OCI-LY7 (cell line): ENCODE data around the gene GGA1. TPM values are rescaled to one million over a fixed set of nuclear protein-coding genes. Genes with fewer than 3 reads are reported as not detected.

ENCODE experiments used
- BruUV-seq: library from RNA; stranded (reverse); fragments of 400-500 nt; replicated peaks from 2 replicates; lab custom pipeline; 2021; lab: Mats Ljungman, UMichigan
- CTCF ChIA-PET: fragments of 300-600 bp; sonication (Branson Sonifier 250); formaldehyde crosslinking; loops from one replicate; lab custom pipeline; 2022; ENCODE audit warnings: antibody characterized with exemption; ENCODE audit not compliant: unreplicated experiment; lab: Charles Lee
- POLR2A ChIA-PET: fragments of 300-600 bp; sonication (Branson Sonifier 250); formaldehyde crosslinking; loops from one replicate; lab custom pipeline; 2022; ENCODE audit warnings: antibody characterized with exemption; lab: Charles Lee
- DNase-seq: peaks from one replicate; pipeline ENCODE4 v3.0.0-alpha.2; 2015; ENCODE audit warnings: low spot score
- H2AFZ ChIP-seq: fragments of 200-600 bp; sonication (generic), shearing (Covaris generic); 2 replicates; pipeline ENCODE4 v1.6.1; 2014; ENCODE audit warnings: mild to moderate bottlenecking, antibody characterized with exemption, low read length, moderate library complexity
- H3K27ac ChIP-seq: fragments of 200-600 bp; sonication (generic); 2 replicates; pipeline ENCODE4 v1.5.1; 2014; ENCODE audit warnings: mixed run types, low read depth, mild to moderate bottlenecking, moderate library complexity, low read length, inconsistent platforms; ENCODE audit not compliant: poor library complexity, severe bottlenecking
- H3K36me3 ChIP-seq: fragments of 200-600 bp; sonication (generic); 2 replicates; pipeline ENCODE4 v1.6.1; 2014; ENCODE audit warnings: mild to moderate bottlenecking, antibody characterized with exemption, low read length, moderate library complexity, mixed read lengths; ENCODE audit not compliant: insufficient read depth
- H3K4me1 ChIP-seq: fragments of 200-600 bp; sonication (generic); 2 replicates; pipeline ENCODE4 v1.5.1; 2014; ENCODE audit warnings: mild to moderate bottlenecking, low read length; ENCODE audit not compliant: insufficient read depth, poor library complexity, severe bottlenecking
- H3K4me2 ChIP-seq: fragments of 200-600 bp; sonication (generic); 2 replicates; pipeline ENCODE4 v1.6.1; 2014; ENCODE audit warnings: mild to moderate bottlenecking, low read length
- H3K4me3 ChIP-seq: fragments of 200-600 bp; sonication (generic); 2 replicates; pipeline ENCODE4 v1.5.1; 2014; ENCODE audit warnings: mild to moderate bottlenecking, low read depth, low read length; ENCODE audit not compliant: poor library complexity, severe bottlenecking
- H3K79me2 ChIP-seq: fragments of 200-600 bp; sonication (generic); 2 replicates; pipeline ENCODE4 v1.6.1; 2016; ENCODE audit warnings: low read depth, mild to moderate bottlenecking, low read length, moderate library complexity, mixed read lengths; ENCODE audit not compliant: insufficient read depth
- H3K9me2 ChIP-seq: fragments of 200-600 bp; sonication (generic); 2 replicates; pipeline ENCODE4 v1.6.1; 2016; ENCODE audit warnings: mild to moderate bottlenecking, low read length, mixed read lengths; ENCODE audit not compliant: insufficient read depth
- H3K9me3 ChIP-seq: fragments of 200-600 bp; sonication (generic); 2 replicates; pipeline ENCODE4 v1.6.1; 2014; ENCODE audit warnings: mild to moderate bottlenecking, mixed run types, low read length, mixed read lengths
- H4K20me1 ChIP-seq: fragments of 200-600 bp; sonication (generic); 2 replicates; pipeline ENCODE4 v1.6.1; 2014; ENCODE audit warnings: mild to moderate bottlenecking, antibody characterized with exemption, low read length, moderate library complexity, mixed read lengths; ENCODE audit not compliant: insufficient read depth
- EZH2phosphoT487 ChIP-seq: fragments of 200-600 bp; sonication (generic); IDR thresholded peaks from 2 replicates; pipeline ENCODE4 v1.6.1; 2018; ENCODE audit warnings: low read depth, borderline replicate concordance, mild to moderate bottlenecking, mixed run types, antibody characterized with exemption, low read length, moderate library complexity, mixed read lengths
- intact Hi-C: fragments of 100-400 bp; cut with micrococcal nuclease; formaldehyde crosslinking; loops from one replicate; pipeline ENCODE4 v1.10.0; 2022; ENCODE audit not compliant: unreplicated experiment
- total RNA-seq, 2 experiments: library from RNA; depleted of rRNA in 1 of 2; stranded (reverse); fragments of >200 nt in 1 of 2; shearing (Covaris generic) in 1 of 2; gene quantifications; 2 replicates each; pipeline ENCODE4 v1.2.3, GENCODE V29; 2014 to 2022
- TF ChIP-seq, protein P1 (sequence below): fragments of 200-600 bp; sonication (generic); conservative IDR thresholded peaks from 2 replicates; pipeline ENCODE4 v1.5.1; 2014; ENCODE audit warnings: mild to moderate bottlenecking, antibody characterized with exemption, low read length, moderate library complexity, mixed read lengths

Gene GGA1
- total RNA-seq, 2 experiments from 2014 or later, result 127 to 172 TPM

DNA sequence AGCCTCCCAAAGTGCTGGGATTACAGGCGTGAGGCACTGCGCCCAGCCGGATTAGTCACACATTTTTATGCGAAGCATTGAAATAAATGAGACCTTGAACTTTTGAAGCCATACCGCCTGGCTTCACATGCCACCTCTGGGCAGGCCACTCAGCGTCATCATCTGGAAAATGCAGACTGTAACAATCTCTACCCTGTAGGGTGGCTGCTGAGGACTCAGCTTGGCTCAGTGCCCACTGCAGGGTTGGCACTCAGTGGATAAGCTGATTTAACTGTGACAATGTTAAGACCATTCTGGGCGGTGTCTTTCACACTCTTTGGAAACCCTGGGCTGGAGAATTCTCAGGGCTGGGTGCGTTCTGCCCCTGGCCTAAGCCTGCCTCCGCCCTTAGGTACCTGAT is 39.3 kb downstream of the GGA1 start:
- no peak for DNase-seq
- POLR2A ChIA-PET, result interaction anchor here (1.1 kb wide), 1 partner anchor 9 kb away, joined by 3 read pairs; no protein-coding TSS in a partner anchor
- H4K20me1 ChIP-seq, result no peaks in the 10 kb centered on the region
- no peak overlapping the region for H3K4me3 ChIP-seq
- TF ChIP-seq, protein P1, sequence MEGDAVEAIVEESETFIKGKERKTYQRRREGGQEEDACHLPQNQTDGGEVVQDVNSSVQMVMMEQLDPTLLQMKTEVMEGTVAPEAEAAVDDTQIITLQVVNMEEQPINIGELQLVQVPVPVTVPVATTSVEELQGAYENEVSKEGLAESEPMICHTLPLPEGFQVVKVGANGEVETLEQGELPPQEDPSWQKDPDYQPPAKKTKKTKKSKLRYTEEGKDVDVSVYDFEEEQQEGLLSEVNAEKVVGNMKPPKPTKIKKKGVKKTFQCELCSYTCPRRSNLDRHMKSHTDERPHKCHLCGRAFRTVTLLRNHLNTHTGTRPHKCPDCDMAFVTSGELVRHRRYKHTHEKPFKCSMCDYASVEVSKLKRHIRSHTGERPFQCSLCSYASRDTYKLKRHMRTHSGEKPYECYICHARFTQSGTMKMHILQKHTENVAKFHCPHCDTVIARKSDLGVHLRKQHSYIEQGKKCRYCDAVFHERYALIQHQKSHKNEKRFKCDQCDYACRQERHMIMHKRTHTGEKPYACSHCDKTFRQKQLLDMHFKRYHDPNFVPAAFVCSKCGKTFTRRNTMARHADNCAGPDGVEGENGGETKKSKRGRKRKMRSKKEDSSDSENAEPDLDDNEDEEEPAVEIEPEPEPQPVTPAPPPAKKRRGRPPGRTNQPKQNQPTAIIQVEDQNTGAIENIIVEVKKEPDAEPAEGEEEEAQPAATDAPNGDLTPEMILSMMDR, result no peak
- no peak for TF ChIP-seq EZH2phosphoT487
- H3K9me2 ChIP-seq, result no peaks in the 10 kb centered on the region
- H3K4me1 ChIP-seq, result peaks cover 3% of the 10 kb centered on the region
- H3K27ac ChIP-seq, result no peak overlapping the region
- H3K4me2 ChIP-seq, result no peak overlapping the region
- CTCF ChIA-PET, result no interaction called here
- no TSS peak for BruUV-seq
- H3K36me3 ChIP-seq, result peaks cover 44% of the 10 kb centered on the region
- intact Hi-C loops, result no loop called here
- no peaks in the 10 kb centered on the region for H3K79me2 ChIP-seq
- no peaks in the 10 kb centered on the region for H3K9me3 ChIP-seq
- no peak overlapping the region for H2AFZ ChIP-seq

DNA sequence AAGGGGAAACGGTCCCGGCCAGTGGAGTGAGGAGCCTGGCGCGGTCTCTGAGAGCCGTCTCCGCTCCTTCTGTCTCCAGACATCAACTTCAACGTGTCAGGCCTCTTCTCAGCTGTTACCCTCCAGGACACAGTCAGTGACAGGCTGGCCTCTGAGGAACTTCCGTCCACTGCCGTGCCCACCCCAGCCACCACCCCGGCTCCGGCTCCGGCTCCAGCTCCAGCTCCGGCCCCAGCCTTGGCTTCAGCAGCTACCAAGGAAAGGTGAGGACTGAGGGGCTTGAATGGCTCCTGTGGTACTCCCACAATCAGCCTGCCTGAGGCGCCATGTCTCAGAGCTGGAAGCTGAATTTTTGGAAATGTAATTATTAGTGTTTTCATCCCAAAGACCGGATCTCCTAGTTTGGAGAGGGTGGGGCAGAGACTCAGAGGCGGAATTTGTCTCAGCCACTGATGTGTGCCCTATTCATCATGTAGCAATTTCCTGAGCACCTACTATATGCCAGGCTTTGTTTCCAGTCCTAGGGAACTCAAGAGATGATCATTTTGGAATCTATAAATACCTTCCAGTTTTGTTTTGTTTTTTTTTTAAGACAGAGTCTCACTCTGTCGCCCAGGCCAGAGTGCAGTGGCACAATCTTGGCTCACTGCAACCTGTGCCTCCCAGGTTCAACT is 42.0 kb downstream of the GGA1 start:
- H3K4me2 ChIP-seq, result no peak overlapping the region
- POLR2A ChIA-PET, result no interaction called here
- no peak overlapping the region for H3K4me3 ChIP-seq
- no peaks in the 10 kb centered on the region for H4K20me1 ChIP-seq
- TF ChIP-seq, protein P1, result no peak
- no peak for TF ChIP-seq EZH2phosphoT487
- H3K4me1 ChIP-seq, result no peaks in the 10 kb centered on the region
- intact Hi-C loops, result no loop called here
- H3K36me3 ChIP-seq, result peaks cover 36% of the 10 kb centered on the region
- no peak overlapping the region for H3K27ac ChIP-seq
- CTCF ChIA-PET, result no interaction called here
- no TSS peak for BruUV-seq
- no peak for DNase-seq
- no peak overlapping the region for H2AFZ ChIP-seq
- no peaks in the 10 kb centered on the region for H3K9me3 ChIP-seq
- no peaks in the 10 kb centered on the region for H3K9me2 ChIP-seq
- no peaks in the 10 kb centered on the region for H3K79me2 ChIP-seq

DNA sequence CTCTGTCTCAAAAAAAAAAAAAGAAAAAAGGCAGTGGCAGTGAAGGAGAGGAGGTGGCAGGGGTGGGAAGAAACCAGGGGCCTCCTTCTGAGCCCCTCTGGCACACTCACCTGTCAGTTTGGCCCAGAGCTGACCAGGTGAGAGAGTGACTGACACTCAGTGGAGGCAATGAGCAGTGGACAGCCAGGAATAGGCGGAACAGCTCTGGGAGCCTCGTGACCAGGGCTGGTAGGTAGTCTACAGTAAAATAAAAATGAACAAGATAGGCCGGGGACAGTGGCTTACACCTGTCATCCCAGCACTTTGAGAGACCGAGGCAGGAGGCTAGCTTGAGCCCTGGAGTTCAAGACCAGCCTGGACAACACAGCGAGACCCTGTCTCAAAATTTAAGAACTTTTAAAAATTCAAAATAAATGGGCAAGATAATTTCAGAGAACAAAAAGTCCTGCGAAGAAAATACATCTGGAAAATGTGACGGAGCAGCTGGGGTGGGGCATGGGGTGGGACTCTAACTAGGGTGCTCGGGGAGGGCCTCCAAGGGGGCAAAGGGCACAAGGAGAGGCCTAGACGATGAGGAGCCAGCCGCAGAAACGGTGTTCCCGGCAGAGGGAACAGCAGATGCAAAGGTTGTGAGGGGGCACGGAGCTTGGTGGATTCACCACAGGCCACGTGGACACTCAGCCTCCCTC is 46.1 kb downstream of the GGA1 start:
- peaks cover 33% of the 10 kb centered on the region for H3K36me3 ChIP-seq
- H3K9me3 ChIP-seq, result no peaks in the 10 kb centered on the region
- no peak overlapping the region for H2AFZ ChIP-seq
- no TSS peak for BruUV-seq
- TF ChIP-seq, protein P1, result no peak
- no peak for TF ChIP-seq EZH2phosphoT487
- ChIA-PET CTCF (interaction anchor here (0.6 kb wide), 1 partner anchor 113 kb away, joined by 3 read pairs; no protein-coding TSS in a partner anchor), POLR2A (no interaction called here)
- no peak overlapping the region for H3K4me2 ChIP-seq
- H4K20me1 ChIP-seq, result peaks cover 4% of the 10 kb centered on the region; the same call in 1 of the 2 replicates
- peaks cover 6% of the 10 kb centered on the region for H3K79me2 ChIP-seq
- no peak for DNase-seq
- no peaks in the 10 kb centered on the region for H3K9me2 ChIP-seq
- H3K4me3 ChIP-seq, result no peak overlapping the region
- no peak overlapping the region for H3K27ac ChIP-seq
- intact Hi-C loops, result no loop called here
- peaks cover 7% of the 10 kb centered on the region for H3K4me1 ChIP-seq
